ENCODE measurements around the gene ATP8B4.

DNA sequence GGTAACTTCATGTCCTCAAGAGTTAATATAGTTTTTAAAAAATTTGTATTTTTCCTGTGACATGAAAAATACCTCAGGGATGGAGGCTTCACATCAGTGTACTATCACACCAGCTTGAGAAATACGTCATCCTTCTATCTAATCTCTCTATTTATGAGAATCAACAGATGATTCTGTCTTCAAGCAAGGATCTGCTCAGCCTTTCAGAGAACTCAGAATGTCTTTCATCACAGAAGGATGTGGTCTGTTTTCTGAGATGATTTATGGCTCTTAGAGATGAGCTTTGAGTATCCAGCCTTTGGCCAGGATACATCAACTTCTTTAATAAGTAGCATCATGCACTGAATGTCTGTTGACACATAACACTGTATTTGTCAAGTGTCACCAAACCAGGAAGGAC lies 304.3 kb downstream of the ATP8B4 start:
- TF ChIP-seq, protein P1, sequence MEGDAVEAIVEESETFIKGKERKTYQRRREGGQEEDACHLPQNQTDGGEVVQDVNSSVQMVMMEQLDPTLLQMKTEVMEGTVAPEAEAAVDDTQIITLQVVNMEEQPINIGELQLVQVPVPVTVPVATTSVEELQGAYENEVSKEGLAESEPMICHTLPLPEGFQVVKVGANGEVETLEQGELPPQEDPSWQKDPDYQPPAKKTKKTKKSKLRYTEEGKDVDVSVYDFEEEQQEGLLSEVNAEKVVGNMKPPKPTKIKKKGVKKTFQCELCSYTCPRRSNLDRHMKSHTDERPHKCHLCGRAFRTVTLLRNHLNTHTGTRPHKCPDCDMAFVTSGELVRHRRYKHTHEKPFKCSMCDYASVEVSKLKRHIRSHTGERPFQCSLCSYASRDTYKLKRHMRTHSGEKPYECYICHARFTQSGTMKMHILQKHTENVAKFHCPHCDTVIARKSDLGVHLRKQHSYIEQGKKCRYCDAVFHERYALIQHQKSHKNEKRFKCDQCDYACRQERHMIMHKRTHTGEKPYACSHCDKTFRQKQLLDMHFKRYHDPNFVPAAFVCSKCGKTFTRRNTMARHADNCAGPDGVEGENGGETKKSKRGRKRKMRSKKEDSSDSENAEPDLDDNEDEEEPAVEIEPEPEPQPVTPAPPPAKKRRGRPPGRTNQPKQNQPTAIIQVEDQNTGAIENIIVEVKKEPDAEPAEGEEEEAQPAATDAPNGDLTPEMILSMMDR (IDR thresholded peaks at IDR 0.05; ENCODE audit: low read depth, low read length, missing input control) = no peak
- TF ChIP-seq, protein P2, sequence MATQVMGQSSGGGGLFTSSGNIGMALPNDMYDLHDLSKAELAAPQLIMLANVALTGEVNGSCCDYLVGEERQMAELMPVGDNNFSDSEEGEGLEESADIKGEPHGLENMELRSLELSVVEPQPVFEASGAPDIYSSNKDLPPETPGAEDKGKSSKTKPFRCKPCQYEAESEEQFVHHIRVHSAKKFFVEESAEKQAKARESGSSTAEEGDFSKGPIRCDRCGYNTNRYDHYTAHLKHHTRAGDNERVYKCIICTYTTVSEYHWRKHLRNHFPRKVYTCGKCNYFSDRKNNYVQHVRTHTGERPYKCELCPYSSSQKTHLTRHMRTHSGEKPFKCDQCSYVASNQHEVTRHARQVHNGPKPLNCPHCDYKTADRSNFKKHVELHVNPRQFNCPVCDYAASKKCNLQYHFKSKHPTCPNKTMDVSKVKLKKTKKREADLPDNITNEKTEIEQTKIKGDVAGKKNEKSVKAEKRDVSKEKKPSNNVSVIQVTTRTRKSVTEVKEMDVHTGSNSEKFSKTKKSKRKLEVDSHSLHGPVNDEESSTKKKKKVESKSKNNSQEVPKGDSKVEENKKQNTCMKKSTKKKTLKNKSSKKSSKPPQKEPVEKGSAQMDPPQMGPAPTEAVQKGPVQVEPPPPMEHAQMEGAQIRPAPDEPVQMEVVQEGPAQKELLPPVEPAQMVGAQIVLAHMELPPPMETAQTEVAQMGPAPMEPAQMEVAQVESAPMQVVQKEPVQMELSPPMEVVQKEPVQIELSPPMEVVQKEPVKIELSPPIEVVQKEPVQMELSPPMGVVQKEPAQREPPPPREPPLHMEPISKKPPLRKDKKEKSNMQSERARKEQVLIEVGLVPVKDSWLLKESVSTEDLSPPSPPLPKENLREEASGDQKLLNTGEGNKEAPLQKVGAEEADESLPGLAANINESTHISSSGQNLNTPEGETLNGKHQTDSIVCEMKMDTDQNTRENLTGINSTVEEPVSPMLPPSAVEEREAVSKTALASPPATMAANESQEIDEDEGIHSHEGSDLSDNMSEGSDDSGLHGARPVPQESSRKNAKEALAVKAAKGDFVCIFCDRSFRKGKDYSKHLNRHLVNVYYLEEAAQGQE (IDR thresholded peaks at IDR 0.05) = no peak
- TF ChIP-seq, protein P3, sequence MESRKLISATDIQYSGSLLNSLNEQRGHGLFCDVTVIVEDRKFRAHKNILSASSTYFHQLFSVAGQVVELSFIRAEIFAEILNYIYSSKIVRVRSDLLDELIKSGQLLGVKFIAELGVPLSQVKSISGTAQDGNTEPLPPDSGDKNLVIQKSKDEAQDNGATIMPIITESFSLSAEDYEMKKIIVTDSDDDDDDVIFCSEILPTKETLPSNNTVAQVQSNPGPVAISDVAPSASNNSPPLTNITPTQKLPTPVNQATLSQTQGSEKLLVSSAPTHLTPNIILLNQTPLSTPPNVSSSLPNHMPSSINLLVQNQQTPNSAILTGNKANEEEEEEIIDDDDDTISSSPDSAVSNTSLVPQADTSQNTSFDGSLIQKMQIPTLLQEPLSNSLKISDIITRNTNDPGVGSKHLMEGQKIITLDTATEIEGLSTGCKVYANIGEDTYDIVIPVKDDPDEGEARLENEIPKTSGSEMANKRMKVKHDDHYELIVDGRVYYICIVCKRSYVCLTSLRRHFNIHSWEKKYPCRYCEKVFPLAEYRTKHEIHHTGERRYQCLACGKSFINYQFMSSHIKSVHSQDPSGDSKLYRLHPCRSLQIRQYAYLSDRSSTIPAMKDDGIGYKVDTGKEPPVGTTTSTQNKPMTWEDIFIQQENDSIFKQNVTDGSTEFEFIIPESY (IDR thresholded peaks at IDR 0.05) = no peak

Measured in liver (tissue), 2 donors.